CD14-positive monocyte (primary cell): ENCODE results near the gene FCHO2. TPM values are rescaled to one million over a fixed set of nuclear protein-coding genes. Genes with fewer than 3 reads are reported as not detected.

Source experiments
- DNase-seq, 3 donors: peaks; one replicate each; pipeline ENCODE4 v3.0.0-alpha.2; 2011 to 2022
- H2AFZ ChIP-seq: 2 replicates; pipeline ENCODE4 v1.6.0; 2012; ENCODE audit warnings: mild to moderate bottlenecking, low read depth, low read length, inconsistent platforms; ENCODE audit not compliant: insufficient read depth, poor library complexity, severe bottlenecking
- H3K27ac ChIP-seq, 2 donors: 1 replicate in 1 of 2; 2 replicates in 1 of 2; pipeline ENCODE4 v1.5.1; 2012 to 2013; ENCODE audit warnings: low read length in 2 of 2, control low read depth in 1 of 2, inconsistent platforms in 1 of 2, low read depth in 1 of 2, mild to moderate bottlenecking in 1 of 2
- H3K27me3 ChIP-seq, 2 donors: one replicate each; pipeline versions ENCODE4 v1.6.0 to v1.6.1; 2011 to 2013; ENCODE audit warnings: low read length in 2 of 2; ENCODE audit not compliant: control insufficient read depth in 2 of 2, insufficient read depth in 2 of 2
- H3K36me3 ChIP-seq, 2 donors: replicated peaks in 1 of 2; 1 replicate in 1 of 2; 2 replicates in 1 of 2; pipeline versions ENCODE4 v1.5.1 to v1.6.1; 2012 to 2013; ENCODE audit warnings: low read length in 2 of 2, control low read depth in 1 of 2, inconsistent platforms in 1 of 2, mild to moderate bottlenecking in 1 of 2; ENCODE audit not compliant: insufficient read depth in 2 of 2, control insufficient read depth in 1 of 2
- H3K4me1 ChIP-seq, 2 donors: 1 replicate in 1 of 2; 2 replicates in 1 of 2; pipeline versions ENCODE4 v1.5.1 to v1.6.1; 2012 to 2013; ENCODE audit warnings: low read length in 2 of 2, control low read depth in 1 of 2, inconsistent platforms in 1 of 2, mild to moderate bottlenecking in 1 of 2, moderate library complexity in 1 of 2; ENCODE audit not compliant: insufficient read depth in 2 of 2, control insufficient read depth in 1 of 2
- H3K4me2 ChIP-seq: replicated peaks from 2 replicates; pipeline ENCODE3; 2012; ENCODE audit warnings: low read length, moderate library complexity, mild to moderate bottlenecking; ENCODE audit not compliant: poor library complexity, severe bottlenecking; ENCODE audit errors: extremely low read depth
- H3K4me3 ChIP-seq, 3 experiments: fragments of 200-600 bp in 1 of 3; sonication (generic) in 1 of 3; replicated peaks in 1 of 3; 1 replicate in 2 of 3; 2 replicates in 1 of 3; pipeline ENCODE4 v1.5.1; 2011 to 2013; ENCODE audit warnings: low read length in 3 of 3, mild to moderate bottlenecking in 3 of 3, control low read depth in 2 of 3, low read depth in 2 of 3, inconsistent platforms in 1 of 3, moderate library complexity in 1 of 3
- H3K79me2 ChIP-seq: 2 replicates; pipeline ENCODE4 v1.6.0; 2012; ENCODE audit warnings: mild to moderate bottlenecking, control low read depth, inconsistent platforms, low read length, moderate library complexity; ENCODE audit not compliant: insufficient read depth
- H3K9ac ChIP-seq: 2 replicates; pipeline ENCODE4 v1.6.0; 2017; ENCODE audit warnings: low read length, mild to moderate bottlenecking; ENCODE audit not compliant: insufficient read depth, poor library complexity, severe bottlenecking
- H3K9me3 ChIP-seq, 2 donors: replicated peaks in 1 of 2; 1 replicate in 1 of 2; 2 replicates in 1 of 2; pipeline versions ENCODE4 v1.5.1 to v1.6.1; 2012 to 2013; ENCODE audit warnings: low read length in 2 of 2, control low read depth in 1 of 2; ENCODE audit not compliant: control insufficient read depth in 1 of 2, insufficient read depth in 1 of 2
- H4K20me1 ChIP-seq: 2 replicates; pipeline ENCODE4 v1.6.0; 2012; ENCODE audit warnings: mild to moderate bottlenecking, low read length, control low read depth, moderate library complexity; ENCODE audit not compliant: insufficient read depth
- H3K27ac Mint-ChIP-seq, 7 donors: one replicate each; pipeline ENCODE4 v1.8.0; 2020; ENCODE audit warnings: mild to moderate bottlenecking in 7 of 7, mixed read lengths in 7 of 7, moderate library complexity in 6 of 7, inconsistent platforms in 2 of 7
- H3K27me3 Mint-ChIP-seq, 3 donors: one replicate each; pipeline ENCODE4 v1.8.0; 2021 to 2022; ENCODE audit warnings: low read depth in 3 of 3, mild to moderate bottlenecking in 3 of 3, mixed read lengths in 3 of 3, moderate library complexity in 3 of 3, inconsistent platforms in 1 of 3
- H3K36me3 Mint-ChIP-seq, 2 donors: one replicate each; pipeline ENCODE4 v1.8.0; 2020; ENCODE audit warnings: mixed read lengths in 2 of 2, inconsistent platforms in 1 of 2, mild to moderate bottlenecking in 1 of 2
- H3K4me1 Mint-ChIP-seq: one replicate; pipeline ENCODE4 v1.8.0; 2020; ENCODE audit warnings: mild to moderate bottlenecking, mixed read lengths
- H3K4me3 Mint-ChIP-seq, 2 donors: one replicate each; pipeline ENCODE4 v1.8.0; 2020; ENCODE audit warnings: mild to moderate bottlenecking in 2 of 2, mixed read lengths in 2 of 2, moderate library complexity in 1 of 2
- H3K9me3 Mint-ChIP-seq, 7 donors: one replicate each; pipeline ENCODE4 v1.8.0; 2020 to 2022; ENCODE audit warnings: mixed read lengths in 7 of 7, mild to moderate bottlenecking in 6 of 7, moderate library complexity in 6 of 7, inconsistent platforms in 2 of 7
- WGBS: methylation state at CpG from one replicate; pipeline ENCODE4 v1.1.5; 2013; ENCODE audit warnings: missing lambda C conversion rate; ENCODE audit not compliant: insufficient coverage; 5-methylcytosine and 5-hydroxymethylcytosine counted together
- intact Hi-C, 2 donors: fragments of 100-400 bp; cut with micrococcal nuclease; formaldehyde crosslinking; loops; one replicate each; pipeline versions ENCODE4 v1.15.0 to v1.15.1; 2023
- polyA plus RNA-seq, 3 donors: library from polyadenylated mRNA; depleted of rRNA in 1 of 3; unstranded in 2 of 3; stranded (reverse) in 1 of 3; fragments of 300-500 nt in 2 of 3; fragments of >200 nt in 1 of 3; fragmentation: Illumina TruSeq in 2 of 3; gene quantifications; 1 replicate in 2 of 3; 2 replicates in 1 of 3; pipeline ENCODE4 v1.2.3, GENCODE V29; 2012 to 2021
- TF ChIP-seq, protein P1 (sequence below): fragments of 200-600 bp; IDR thresholded peaks from one replicate; pipeline ENCODE4 v1.8.0; 2022; ENCODE audit warnings: antibody characterized with exemption, mild to moderate bottlenecking

The FCHO2 gene
- polyA plus RNA-seq, 3 donors = 8.3 to 10.1 (median 9.9) TPM

DNA sequence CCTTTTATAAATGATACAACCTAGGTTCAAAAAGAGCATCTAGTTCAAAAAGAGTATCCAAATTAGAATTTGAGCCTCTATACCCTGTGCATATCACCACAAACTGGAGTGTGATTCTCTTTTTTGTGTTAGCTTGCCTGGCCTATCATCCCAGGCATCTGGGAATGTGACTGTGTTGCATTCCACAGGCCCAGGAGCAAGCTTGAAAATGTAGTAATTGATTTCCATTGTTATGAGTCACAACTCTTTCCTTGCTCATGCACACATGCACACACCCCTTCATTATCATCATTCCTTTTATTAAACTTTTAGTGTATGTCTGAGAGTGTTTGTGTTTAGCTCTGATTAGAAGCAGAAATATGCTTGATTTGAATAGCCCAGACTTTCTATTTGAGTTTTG is 75.2 kb downstream of the FCHO2 start:
- H3K27me3 ChIP-seq = no peaks in the 10 kb centered on the region
- H3K9me3 ChIP-seq = no peaks in the 10 kb centered on the region
- no peak overlapping the region for H3K4me3 Mint-ChIP-seq
- H3K27me3 Mint-ChIP-seq = no peaks in the 10 kb centered on the region
- H2AFZ ChIP-seq = no peak overlapping the region
- H3K4me3 ChIP-seq = no peak overlapping the region
- DNase-seq = no peak
- H3K4me2 ChIP-seq = no peak overlapping the region
- H3K79me2 ChIP-seq = no peaks in the 10 kb centered on the region
- TF ChIP-seq, protein P1, sequence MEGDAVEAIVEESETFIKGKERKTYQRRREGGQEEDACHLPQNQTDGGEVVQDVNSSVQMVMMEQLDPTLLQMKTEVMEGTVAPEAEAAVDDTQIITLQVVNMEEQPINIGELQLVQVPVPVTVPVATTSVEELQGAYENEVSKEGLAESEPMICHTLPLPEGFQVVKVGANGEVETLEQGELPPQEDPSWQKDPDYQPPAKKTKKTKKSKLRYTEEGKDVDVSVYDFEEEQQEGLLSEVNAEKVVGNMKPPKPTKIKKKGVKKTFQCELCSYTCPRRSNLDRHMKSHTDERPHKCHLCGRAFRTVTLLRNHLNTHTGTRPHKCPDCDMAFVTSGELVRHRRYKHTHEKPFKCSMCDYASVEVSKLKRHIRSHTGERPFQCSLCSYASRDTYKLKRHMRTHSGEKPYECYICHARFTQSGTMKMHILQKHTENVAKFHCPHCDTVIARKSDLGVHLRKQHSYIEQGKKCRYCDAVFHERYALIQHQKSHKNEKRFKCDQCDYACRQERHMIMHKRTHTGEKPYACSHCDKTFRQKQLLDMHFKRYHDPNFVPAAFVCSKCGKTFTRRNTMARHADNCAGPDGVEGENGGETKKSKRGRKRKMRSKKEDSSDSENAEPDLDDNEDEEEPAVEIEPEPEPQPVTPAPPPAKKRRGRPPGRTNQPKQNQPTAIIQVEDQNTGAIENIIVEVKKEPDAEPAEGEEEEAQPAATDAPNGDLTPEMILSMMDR = no peak
- no peak overlapping the region for H3K27ac Mint-ChIP-seq
- no peaks in the 10 kb centered on the region for H4K20me1 ChIP-seq
- H3K4me1 Mint-ChIP-seq = no peaks in the 10 kb centered on the region
- no peak overlapping the region for H3K9ac ChIP-seq
- peaks cover 0 to 28% of the 10 kb centered on the region in 2 donors for H3K36me3 ChIP-seq
- no peaks in the 10 kb centered on the region for H3K4me1 ChIP-seq
- intact Hi-C loops = no loop called here
- peaks cover 0 to 1% (median 0%) of the 10 kb centered on the region in 7 donors for H3K9me3 Mint-ChIP-seq
- H3K27ac ChIP-seq = no peak overlapping the region
- peaks cover 8 to 31% of the 10 kb centered on the region in 2 donors for H3K36me3 Mint-ChIP-seq

DNA sequence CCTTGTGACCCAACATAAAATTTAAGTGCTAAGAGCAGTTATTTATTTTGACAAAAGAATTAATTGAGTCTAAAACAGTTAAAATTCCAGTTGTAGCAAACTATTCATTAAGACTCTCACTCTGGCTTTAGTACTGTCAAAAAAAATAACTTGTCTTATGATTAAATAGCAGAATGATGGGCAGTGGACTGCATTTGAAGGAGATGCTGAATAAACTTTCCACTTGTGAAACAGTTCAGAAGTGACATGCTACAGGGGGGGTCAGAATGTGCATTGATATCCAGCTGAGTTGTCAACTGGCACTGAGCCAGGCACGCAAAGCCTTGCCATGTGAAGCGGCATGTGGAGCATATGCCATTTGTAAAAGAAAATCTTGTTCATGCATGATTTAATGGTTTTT is 76.0 kb downstream of the FCHO2 start:
- no CpG with 5 or more reads among the region's 2 CpGs for WGBS
- Mint-ChIP-seq H3K36me3 (peaks cover 8 to 27% of the 10 kb centered on the region in 2 donors), H3K9me3 (peaks cover 0 to 1% (median 0%) of the 10 kb centered on the region in 7 donors), H3K27me3 (no peaks in the 10 kb centered on the region), H3K4me1 (no peaks in the 10 kb centered on the region), H3K4me3 (no peak overlapping the region), H3K27ac (no peak overlapping the region)
- DNase-seq = no peak
- TF ChIP-seq, protein P1 = no peak
- H3K36me3 ChIP-seq = peaks cover 0 to 28% of the 10 kb centered on the region in 2 donors
- H3K9ac ChIP-seq = no peak overlapping the region
- H3K27ac ChIP-seq = no peak overlapping the region
- H2AFZ ChIP-seq = no peak overlapping the region
- no peaks in the 10 kb centered on the region for H3K9me3 ChIP-seq
- H3K4me2 ChIP-seq = no peak overlapping the region
- H3K4me3 ChIP-seq = no peak overlapping the region
- intact Hi-C loops = no loop called here
- no peaks in the 10 kb centered on the region for H3K79me2 ChIP-seq
- H3K27me3 ChIP-seq = no peaks in the 10 kb centered on the region
- no peaks in the 10 kb centered on the region for H4K20me1 ChIP-seq
- no peaks in the 10 kb centered on the region for H3K4me1 ChIP-seq
